ENCODE measurements around the gene PEAR1. TPM values are rescaled to one million over a fixed set of nuclear protein-coding genes. Genes with fewer than 3 reads are reported as not detected.
A peak's percentile ranks its signal among the peaks of the same experiment; 100 is the strongest.

Gene PEAR1
- total RNA-seq, 1 donor = 17.0 TPM

GRCh38 chr1:156936721-156937220, 43.3 kb downstream of the PEAR1 start:
- Histone ChIP-seq H4K20me1 (ENCODE audit: insufficient read depth, low read length) (no peaks in the 10 kb centered on the region), H3K79me2 (ENCODE audit: insufficient read depth, low read length) (no peaks in the 10 kb centered on the region)
- TF ChIP-seq CTCF (IDR thresholded peaks at IDR 0.05; ENCODE audit: extremely low read depth, low read depth, low read length) = no peak

GRCh38 chr1:156937883-156938282, 44.4 kb downstream of the PEAR1 start:
- no peak overlapping the region for H3K4me3 ChIP-seq (ENCODE audit: insufficient read depth, low read length)
- no peaks in the 10 kb centered on the region for H4K20me1 ChIP-seq (ENCODE audit: insufficient read depth, low read length)
- TF ChIP-seq CTCF (IDR thresholded peaks at IDR 0.05; ENCODE audit: extremely low read depth, low read depth, low read length) = no peak
- no peak overlapping the region for H3K27ac ChIP-seq (ENCODE audit: low read depth, low read length)
- H3K36me3 ChIP-seq (ENCODE audit: insufficient read depth, low read length) = peaks cover 54% of the 10 kb centered on the region
- DNase-seq (ENCODE audit: insufficient read length, low spot score, missing footprints) = no peak
- no peak overlapping the region for H2AFZ ChIP-seq (ENCODE audit: low read length)
- H3K9me3 ChIP-seq (ENCODE audit: low read depth, low read length) = no peaks in the 10 kb centered on the region
- H3K79me2 ChIP-seq (ENCODE audit: insufficient read depth, low read length) = no peaks in the 10 kb centered on the region
- H3K4me2 ChIP-seq (ENCODE audit: insufficient read depth, low read length) = no peak overlapping the region
- no peaks in the 10 kb centered on the region for H3K4me1 ChIP-seq (ENCODE audit: insufficient read depth, low read length)
- no peaks in the 10 kb centered on the region for H3K27me3 ChIP-seq (ENCODE audit: insufficient read depth, low read length)

More at GRCh38 chr1:156936721-156937220, 43.3 kb downstream of the PEAR1 start:
- Histone ChIP-seq H3K36me3 (ENCODE audit: insufficient read depth, low read length) (peaks cover 53% of the 10 kb centered on the region), H3K4me1 (ENCODE audit: insufficient read depth, low read length) (no peaks in the 10 kb centered on the region), H3K4me2 (ENCODE audit: insufficient read depth, low read length) (no peak overlapping the region), H3K27ac (ENCODE audit: low read depth, low read length) (no peak overlapping the region), H3K27me3 (ENCODE audit: insufficient read depth, low read length) (no peaks in the 10 kb centered on the region), H2AFZ (ENCODE audit: low read length) (no peak overlapping the region), H3K9me3 (ENCODE audit: low read depth, low read length) (no peaks in the 10 kb centered on the region), H3K4me3 (ENCODE audit: insufficient read depth, low read length) (no peak overlapping the region)
- DNase-seq (ENCODE audit: insufficient read length, low spot score, missing footprints) = peak; percentile 88

- DNase-seq (ENCODE audit: insufficient read length, low spot score, missing footprints) = peak; percentile 58
- H3K9me3 ChIP-seq (ENCODE audit: low read depth, low read length) = no peaks in the 10 kb centered on the region
- peaks cover 60% of the 10 kb centered on the region for H3K36me3 ChIP-seq (ENCODE audit: insufficient read depth, low read length)
- no peak overlapping the region for H2AFZ ChIP-seq (ENCODE audit: low read length)
- no peak overlapping the region for H3K27ac ChIP-seq (ENCODE audit: low read depth, low read length)
- no peaks in the 10 kb centered on the region for H4K20me1 ChIP-seq (ENCODE audit: insufficient read depth, low read length)
- no peaks in the 10 kb centered on the region for H3K27me3 ChIP-seq (ENCODE audit: insufficient read depth, low read length)
- no peaks in the 10 kb centered on the region for H3K4me1 ChIP-seq (ENCODE audit: insufficient read depth, low read length)
- H3K79me2 ChIP-seq (ENCODE audit: insufficient read depth, low read length) = no peaks in the 10 kb centered on the region
- no peak overlapping the region for H3K4me2 ChIP-seq (ENCODE audit: insufficient read depth, low read length)
- no peak overlapping the region for H3K4me3 ChIP-seq (ENCODE audit: insufficient read depth, low read length)
- TF ChIP-seq CTCF (IDR thresholded peaks at IDR 0.05; ENCODE audit: extremely low read depth, low read depth, low read length) = no peak
Observed at GRCh38 chr1:156938813-156939212, 45.3 kb downstream of the PEAR1 start.

GRCh38 chr1:156939786-156940334, 46.3 kb downstream of the PEAR1 start:
- Histone ChIP-seq H3K4me2 (ENCODE audit: insufficient read depth, low read length) (no peak overlapping the region), H3K79me2 (ENCODE audit: insufficient read depth, low read length) (no peaks in the 10 kb centered on the region), H3K36me3 (ENCODE audit: insufficient read depth, low read length) (peaks cover 67% of the 10 kb centered on the region), H3K27ac (ENCODE audit: low read depth, low read length) (no peak overlapping the region), H3K9me3 (ENCODE audit: low read depth, low read length) (no peaks in the 10 kb centered on the region), H3K27me3 (ENCODE audit: insufficient read depth, low read length) (no peaks in the 10 kb centered on the region), H2AFZ (ENCODE audit: low read length) (no peak overlapping the region), H4K20me1 (ENCODE audit: insufficient read depth, low read length) (no peaks in the 10 kb centered on the region), H3K4me3 (ENCODE audit: insufficient read depth, low read length) (no peak overlapping the region), H3K4me1 (ENCODE audit: insufficient read depth, low read length) (no peaks in the 10 kb centered on the region)
- DNase-seq (ENCODE audit: insufficient read length, low spot score, missing footprints) = no peak
- no peak for TF ChIP-seq CTCF (IDR thresholded peaks at IDR 0.05; ENCODE audit: extremely low read depth, low read depth, low read length)

Data from osteoblast (primary cell).